Psoas muscle (tissue), 8 donors: ENCODE results near the gene OSM. TPM values are rescaled to one million over a fixed set of nuclear protein-coding genes. Genes with fewer than 3 reads are reported as not detected.

ENCODE experiments used
- ATAC-seq, 4 donors: fragments of 200-7000 bp; cut with Tn5 transposase; one replicate each; pipeline ENCODE4 v1.9.1; 2020; ENCODE audit warnings: moderate library complexity in 3 of 4, mild to moderate bottlenecking in 2 of 4
- DNase-seq, 2 donors: peaks; one replicate each; pipeline ENCODE4 v3.0.0-alpha.2; 2020
- H3K27ac ChIP-seq: fragments of 200-600 bp; one replicate; pipeline ENCODE4 v1.8.0; 2022
- H3K27me3 ChIP-seq, 3 donors: fragments of 200-600 bp in 1 of 3; one replicate each; pipeline versions ENCODE4 v1.6.1 to v1.8.0; 2013 to 2022; ENCODE audit warnings: low read length in 2 of 3, mild to moderate bottlenecking in 2 of 3, moderate library complexity in 1 of 3; ENCODE audit not compliant: insufficient read depth in 3 of 3
- H3K36me3 ChIP-seq, 2 donors: fragments of 200-600 bp in 1 of 2; one replicate each; pipeline versions ENCODE4 v1.6.1 to v1.8.0; 2013 to 2022; ENCODE audit warnings: low read depth in 1 of 2, mild to moderate bottlenecking in 1 of 2, moderate library complexity in 1 of 2; ENCODE audit not compliant: insufficient read depth in 1 of 2
- H3K4me1 ChIP-seq: fragments of 200-600 bp; one replicate; pipeline ENCODE4 v1.8.0; 2022
- H3K4me3 ChIP-seq: fragments of 200-600 bp; one replicate; pipeline ENCODE4 v1.8.0; 2022; ENCODE audit warnings: mild to moderate bottlenecking
- H3K9me3 ChIP-seq: fragments of 200-600 bp; one replicate; pipeline ENCODE4 v1.8.0; 2022
- CTCF ChIP-seq: fragments of 200-600 bp; IDR thresholded peaks from one replicate; pipeline ENCODE4 v1.8.0; 2022; ENCODE audit warnings: antibody characterized with exemption
- WGBS, 3 donors: extraction: QIAGEN DNeasy Blood & Tissue Kit; methylation state at CpG; one replicate each; pipeline versions ENCODE4 v1.1.6 to v1.1.7; 2013; 5-methylcytosine and 5-hydroxymethylcytosine counted together
- intact Hi-C, 2 donors: fragments of 100-400 bp; cut with DNase I; formaldehyde crosslinking; loops; one replicate each; pipeline versions ENCODE4 v1.11.0 to v1.14.2; 2022
- polyA plus RNA-seq, 3 donors: library from polyadenylated mRNA; stranded (reverse); fragments of 200-250 nt; gene quantifications; one replicate each; pipeline ENCODE4 v1.2.3, GENCODE V29; 2013
- total RNA-seq, 4 donors: library from RNA; stranded (reverse); fragmentation: NEBNext Ultra II Directional in 2 of 4; extraction: Animal tissue kit (Norgen Biotek cat#: 25700) in 2 of 4; gene quantifications; one replicate each; pipeline versions ENCODE4 v1.2.1 to v1.2.4, GENCODE V29; 2021 to 2023
- donor health status: healthy with polysubstance abuse.
- donor health status: DM: no; HTN: no; CAD: no; lungs with moderate emphysema.
- donor health status: Bipolar disorder and iron deficiency.
- donor health status: healthy.
- donor health status: DM: yes; HTN: yes; CAD: no.
- donor health status: DM: no; HTN: no; CAD: no.
- donor health status: DM: no; HTN: no; CAD: no.
- donor health status: DM: yes; HTN: yes; CAD: no.

Gene OSM
- total and polyA plus RNA-seq, 7 donors: 0.08 to 0.39 (median 0.23) TPM; not detected in 3

- Histone ChIP-seq H3K4me1 (peaks cover 31% of the 10 kb centered on the region), H3K4me3 (no peak overlapping the region), H3K27ac (no peak overlapping the region), H3K36me3 (no peaks in the 10 kb centered on the region), H3K27me3 (no peaks in the 10 kb centered on the region), H3K9me3 (no peaks in the 10 kb centered on the region)
- WGBS, 3 donors: 76 to 88% (median 85%) methylated on average over 2 of the region's 2 CpGs
- DNase-seq (no peak), ATAC-seq (no peak)
- intact Hi-C loops: no loop called here
- TF ChIP-seq CTCF: no peak
These were observed 41.4 kb upstream of the OSM start for GRCh38 chr22:30308093-30308492.

GRCh38 chr22:30307041-30307574, 40.5 kb upstream of the OSM start:
- no peaks in the 10 kb centered on the region for H3K36me3 ChIP-seq
- no peak for TF ChIP-seq CTCF
- H3K4me1 ChIP-seq: peaks cover 30% of the 10 kb centered on the region
- no peaks in the 10 kb centered on the region for H3K9me3 ChIP-seq
- no peak for DNase-seq
- ATAC-seq: no peak
- H3K27me3 ChIP-seq: no peaks in the 10 kb centered on the region
- H3K4me3 ChIP-seq: no peak overlapping the region
- no peak overlapping the region for H3K27ac ChIP-seq
- intact Hi-C loops: no loop called here
- WGBS, 3 donors: 75 to 82% (median 77%) methylated on average over 4 of the region's 4 CpGs

- Histone ChIP-seq H3K27ac (no peak overlapping the region), H3K36me3 (no peaks in the 10 kb centered on the region), H3K27me3 (no peaks in the 10 kb centered on the region), H3K4me3 (no peak overlapping the region), H3K9me3 (no peaks in the 10 kb centered on the region), H3K4me1 (peaks cover 30% of the 10 kb centered on the region)
- ATAC-seq (no peak), DNase-seq (no peak)
- WGBS, 3 donors: 93 to 100% (median 97%) methylated on average over 1 of the region's 1 CpG
- intact Hi-C loops: no loop called here
- no peak for TF ChIP-seq CTCF
These were observed 40.0 kb upstream of the OSM start for GRCh38 chr22:30306627-30307011.

- H3K4me1 ChIP-seq: peaks cover 27% of the 10 kb centered on the region
- H3K9me3 ChIP-seq: no peaks in the 10 kb centered on the region
- H3K27me3 ChIP-seq: no peaks in the 10 kb centered on the region
- ATAC-seq (no peak), DNase-seq (no peak)
- H3K27ac ChIP-seq: peak overlapping the region; percentile 30
- H3K36me3 ChIP-seq: no peaks in the 10 kb centered on the region
- TF ChIP-seq CTCF: no peak
- WGBS, 3 donors: 59 to 60% (median 60%) methylated on average over 3 of the region's 3 CpGs
- intact Hi-C loops: no loop called here
- no peak overlapping the region for H3K4me3 ChIP-seq
These were observed 39.4 kb upstream of the OSM start for GRCh38 chr22:30305906-30306626.
